ENCODE results near the gene ROGDI.

DNA sequence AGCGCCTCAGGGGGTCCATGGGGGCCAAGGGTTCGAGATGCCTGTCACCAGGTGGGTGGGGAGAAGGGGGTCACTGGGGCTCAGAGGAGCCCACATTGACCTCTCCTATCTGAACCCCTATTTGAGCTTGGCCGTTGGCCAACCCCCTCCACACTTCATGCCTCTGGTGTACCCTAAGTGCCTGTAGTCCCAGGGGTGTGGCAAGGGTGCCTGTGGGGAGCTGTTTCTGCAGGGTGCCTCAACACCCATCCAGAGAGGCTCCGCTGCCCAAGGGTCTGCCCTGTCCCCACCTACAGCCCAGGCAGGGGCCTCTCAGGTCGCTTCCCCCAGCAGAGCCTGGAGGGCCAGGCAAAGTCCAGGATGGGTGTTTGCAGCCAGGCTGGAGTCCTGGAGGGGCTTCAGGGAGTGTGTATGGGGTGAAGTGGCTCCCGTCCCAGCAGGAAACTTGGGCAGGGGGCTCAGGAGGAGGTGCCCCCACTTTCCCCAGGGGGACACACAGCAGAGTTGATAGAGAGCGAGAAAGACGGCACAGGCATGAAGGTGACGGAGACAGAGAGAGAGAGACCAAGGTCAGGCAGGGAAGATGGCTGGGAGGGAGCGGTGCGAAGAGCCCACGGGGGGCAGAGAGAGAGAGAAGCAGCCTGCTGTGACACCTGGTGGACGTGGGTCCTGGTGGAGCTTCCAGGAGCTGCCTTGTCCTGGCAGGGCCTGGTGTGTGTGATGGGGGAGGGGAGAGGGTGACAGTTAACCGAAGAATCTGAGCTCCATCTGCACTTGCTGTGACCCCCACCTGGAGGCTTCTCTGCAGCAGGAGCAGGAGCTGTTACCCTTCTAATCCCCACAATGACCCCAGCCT is 14.6 kb downstream of the ROGDI start, which contains the start of gene SEPTIN12:
- no peak for TF ChIP-seq TAF1 (IDR thresholded peaks at IDR 0.05; ENCODE audit: borderline replicate concordance, low read depth, low read length)
- TF ChIP-seq POLR2AphosphoS5 (IDR thresholded peaks at IDR 0.05; ENCODE audit: low read depth, low read length): no peak
- TF ChIP-seq POLR2A (IDR thresholded peaks at IDR 0.05; ENCODE audit: low read depth, low read length): no peak
